Skeletal muscle tissue (tissue), 4 donors: ENCODE data around the gene FASTKD2. TPM values are rescaled to one million over a fixed set of nuclear protein-coding genes. Genes with fewer than 3 reads are reported as not detected.
A peak's percentile ranks its signal among the peaks of the same experiment; 100 is the strongest.

Experiments used
- H3K27ac ChIP-seq: one replicate; pipeline ENCODE4 v1.7.0; 2013; ENCODE audit warnings: mild to moderate bottlenecking, low read depth, low read length, inconsistent platforms
- H3K27me3 ChIP-seq, 3 donors: one replicate each; pipeline ENCODE4 v1.7.0; 2013; ENCODE audit warnings: low read length in 3 of 3; ENCODE audit not compliant: control insufficient read depth in 3 of 3, insufficient read depth in 3 of 3
- H3K36me3 ChIP-seq, 3 donors: one replicate each; pipeline ENCODE4 v1.7.0; 2013; ENCODE audit warnings: low read length in 3 of 3; ENCODE audit not compliant: control insufficient read depth in 3 of 3, insufficient read depth in 3 of 3
- H3K4me1 ChIP-seq, 3 donors: one replicate each; pipeline ENCODE4 v1.7.0; 2013; ENCODE audit warnings: low read length in 3 of 3, mild to moderate bottlenecking in 3 of 3; ENCODE audit not compliant: control insufficient read depth in 3 of 3, insufficient read depth in 3 of 3
- H3K4me3 ChIP-seq, 3 donors: one replicate each; pipeline ENCODE4 v1.7.0; 2013; ENCODE audit warnings: low read length in 3 of 3
- H3K9ac ChIP-seq, 3 donors: one replicate each; pipeline ENCODE4 v1.7.0; 2013; ENCODE audit warnings: low read length in 3 of 3, mild to moderate bottlenecking in 3 of 3, moderate library complexity in 2 of 3, low read depth in 1 of 3
- H3K9me3 ChIP-seq, 3 donors: one replicate each; pipeline ENCODE4 v1.7.0; 2013; ENCODE audit warnings: low read length in 3 of 3; ENCODE audit not compliant: control insufficient read depth in 3 of 3
- total RNA-seq: library from RNA; depleted of rRNA; stranded (reverse); fragments of >200 nt; gene quantifications from one replicate; pipeline ENCODE4 v1.2.3, GENCODE V29; 2014
- donor health status: Osteomylitis.

The FASTKD2 gene
- 35.0 TPM for total RNA-seq

DNA sequence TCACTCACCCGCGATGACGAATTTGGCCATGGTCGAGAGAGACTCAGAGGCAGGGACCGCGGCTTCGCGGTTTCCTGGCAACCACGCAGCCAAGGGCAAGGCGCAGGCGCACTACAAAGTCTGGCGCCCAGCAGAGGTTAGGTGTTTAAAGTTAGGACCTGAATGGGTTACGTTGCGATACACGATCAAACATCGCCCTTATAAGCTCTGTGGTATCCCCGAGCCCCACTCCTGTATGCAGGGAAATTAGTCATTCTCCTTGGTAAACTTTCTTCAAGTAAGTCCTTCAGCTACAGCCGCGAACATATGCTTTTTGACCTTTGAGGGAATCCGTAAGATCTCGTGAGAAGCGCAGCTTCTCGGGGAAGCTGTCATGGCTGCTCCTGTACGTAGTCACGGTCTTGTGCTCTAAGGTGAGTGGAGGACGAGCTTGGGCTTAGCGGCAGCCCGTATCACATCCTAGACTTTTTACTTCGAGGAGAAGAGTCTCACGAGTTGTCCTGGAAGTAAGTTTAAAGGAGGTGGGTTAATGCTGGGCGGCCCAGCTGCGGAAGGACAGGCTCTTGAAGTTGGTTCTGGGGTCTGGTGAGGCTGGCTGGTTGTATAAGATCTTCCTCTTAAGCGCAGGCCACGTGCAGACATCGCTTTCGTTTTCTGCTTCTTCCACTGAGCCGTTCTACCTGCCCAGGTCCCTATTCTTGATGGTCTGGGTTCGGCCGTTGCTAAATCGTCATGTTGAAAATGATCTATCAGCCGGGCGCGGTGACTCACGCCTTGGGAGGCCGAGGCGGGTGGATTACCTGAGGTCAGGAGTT is at the start of gene FASTKD2, which contains the start of gene MDH1B:
Gene FASTKD2 (plus strand): TSS at position 365 of the 815 bp plus-strand sequence. CDS start 1,088 bp downstream, outside the sequence.
Gene MDH1B (minus strand): TSS at position 87 of the 815 bp plus-strand sequence. CDS start 57 bp downstream, at position 30.
- H3K4me1 ChIP-seq = peaks cover 13 to 22% (median 16%) of the 10 kb centered on the region in 3 donors

GRCh38 chr2:206716623-206717022 is 48.8 kb upstream of the FASTKD2 start:
- H3K27ac ChIP-seq = no peak overlapping the region
- no peaks in the 10 kb centered on the region for H3K9me3 ChIP-seq
- H3K4me1 ChIP-seq = no peaks in the 10 kb centered on the region
- no peak overlapping the region for H3K4me3 ChIP-seq
- H3K27me3 ChIP-seq = no peaks in the 10 kb centered on the region
- H3K9ac ChIP-seq = no peak overlapping the region
- no peaks in the 10 kb centered on the region for H3K36me3 ChIP-seq

More for the DNA sequence above, at the start of gene FASTKD2, which contains the start of gene MDH1B:
- Histone ChIP-seq H3K9me3 (no peaks in the 10 kb centered on the region), H3K9ac (peak within 1 kb of the TSS; percentile 91 to 94 (median 93)), H3K27ac (peak within 1 kb of the TSS; percentile 93), H3K4me3 (peak within 1 kb of the TSS; percentile 76 to 99 (median 96)), H3K27me3 (no peaks in the 10 kb centered on the region), H3K36me3 (peaks cover 0 to 16% (median 15%) of the 10 kb centered on the region in 3 donors)

DNA sequence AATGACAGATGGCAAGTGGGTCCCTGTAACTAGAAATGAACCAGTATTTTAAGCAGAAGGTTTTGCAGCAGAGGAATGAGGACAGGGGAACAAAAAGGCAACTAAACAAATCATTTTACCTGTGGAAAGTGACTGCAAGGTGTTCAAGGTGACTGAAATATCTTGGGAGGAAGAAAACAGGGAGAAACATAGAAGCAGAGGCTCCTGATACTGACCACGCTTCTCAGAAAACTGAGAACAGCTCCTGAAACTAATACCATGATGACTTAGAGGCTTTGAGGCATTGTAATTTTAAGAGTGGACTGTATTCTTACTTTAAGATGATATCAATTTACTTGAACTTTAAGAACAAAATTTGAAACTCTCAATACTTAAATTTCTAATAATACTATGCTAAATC is 47.1 kb upstream of the FASTKD2 start, which contains the start of gene DYTN:
Gene DYTN (minus strand): TSS at position 101 of the 400 bp plus-strand sequence. CDS start 117 bp downstream, outside the sequence.
- Histone ChIP-seq H3K36me3 (no peaks in the 10 kb centered on the region), H3K27me3 (no peaks in the 10 kb centered on the region), H3K4me3 (no peak within 1 kb of the TSS), H3K9ac (no peak within 1 kb of the TSS), H3K27ac (no peak within 1 kb of the TSS), H3K9me3 (no peaks in the 10 kb centered on the region), H3K4me1 (no peaks in the 10 kb centered on the region)

- H3K9me3 ChIP-seq = no peaks in the 10 kb centered on the region
- no peaks in the 10 kb centered on the region for H3K27me3 ChIP-seq
- no peak overlapping the region for H3K9ac ChIP-seq
- no peak overlapping the region for H3K4me3 ChIP-seq
- no peaks in the 10 kb centered on the region for H3K4me1 ChIP-seq
- H3K27ac ChIP-seq = no peak overlapping the region
- H3K36me3 ChIP-seq = no peaks in the 10 kb centered on the region
Observed at GRCh38 chr2:206721256-206721920, 44.0 kb upstream of the FASTKD2 start.

GRCh38 chr2:206723288-206723687 is 42.1 kb upstream of the FASTKD2 start:
- Histone ChIP-seq H3K27me3 (no peaks in the 10 kb centered on the region), H3K9me3 (no peaks in the 10 kb centered on the region)

GRCh38 chr2:206727287-206727686 is 38.1 kb upstream of the FASTKD2 start:
- Histone ChIP-seq H3K9ac (no peak overlapping the region), H3K27me3 (peaks cover 0 to 2% (median 0%) of the 10 kb centered on the region in 3 donors), H3K36me3 (no peaks in the 10 kb centered on the region), H3K4me1 (no peaks in the 10 kb centered on the region), H3K27ac (no peak overlapping the region), H3K9me3 (no peaks in the 10 kb centered on the region), H3K4me3 (no peak overlapping the region)

More at GRCh38 chr2:206723288-206723687, 42.1 kb upstream of the FASTKD2 start:
- Histone ChIP-seq H3K9ac (no peak overlapping the region), H3K27ac (no peak overlapping the region), H3K4me3 (no peak overlapping the region), H3K4me1 (no peaks in the 10 kb centered on the region), H3K36me3 (no peaks in the 10 kb centered on the region)

GRCh38 chr2:206728277-206729199 is 36.9 kb upstream of the FASTKD2 start:
- no peak overlapping the region for H3K9ac ChIP-seq
- H3K27me3 ChIP-seq = peaks cover 0 to 2% (median 0%) of the 10 kb centered on the region in 3 donors
- no peaks in the 10 kb centered on the region for H3K36me3 ChIP-seq
- no peak overlapping the region for H3K27ac ChIP-seq
- H3K4me1 ChIP-seq = no peaks in the 10 kb centered on the region
- no peak overlapping the region for H3K4me3 ChIP-seq
- H3K9me3 ChIP-seq = no peaks in the 10 kb centered on the region

DNA sequence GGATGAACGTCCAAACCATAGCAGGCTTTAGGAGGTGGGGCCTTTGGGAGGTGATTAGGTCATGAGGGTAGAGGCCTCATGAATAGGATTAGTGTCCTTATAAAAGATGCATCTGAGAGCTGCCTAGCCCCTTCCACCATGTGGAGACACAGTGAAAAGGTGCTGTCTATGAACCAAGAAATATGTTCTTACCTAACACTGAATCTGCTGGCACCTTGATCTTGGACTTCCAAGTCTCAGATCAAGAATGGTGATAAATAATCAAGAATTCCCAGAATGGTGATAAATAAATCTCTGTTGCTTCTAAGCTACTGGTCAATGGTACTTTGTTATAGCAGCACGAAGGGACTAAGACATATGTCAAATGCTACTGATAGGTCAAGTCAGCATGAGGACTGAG is 32.1 kb upstream of the FASTKD2 start:
- no peak overlapping the region for H3K27ac ChIP-seq
- no peak overlapping the region for H3K4me3 ChIP-seq
- no peaks in the 10 kb centered on the region for H3K4me1 ChIP-seq
- no peaks in the 10 kb centered on the region for H3K9me3 ChIP-seq
- H3K27me3 ChIP-seq = peaks cover 0 to 2% (median 0%) of the 10 kb centered on the region in 3 donors
- H3K9ac ChIP-seq = no peak overlapping the region
- H3K36me3 ChIP-seq = no peaks in the 10 kb centered on the region

DNA sequence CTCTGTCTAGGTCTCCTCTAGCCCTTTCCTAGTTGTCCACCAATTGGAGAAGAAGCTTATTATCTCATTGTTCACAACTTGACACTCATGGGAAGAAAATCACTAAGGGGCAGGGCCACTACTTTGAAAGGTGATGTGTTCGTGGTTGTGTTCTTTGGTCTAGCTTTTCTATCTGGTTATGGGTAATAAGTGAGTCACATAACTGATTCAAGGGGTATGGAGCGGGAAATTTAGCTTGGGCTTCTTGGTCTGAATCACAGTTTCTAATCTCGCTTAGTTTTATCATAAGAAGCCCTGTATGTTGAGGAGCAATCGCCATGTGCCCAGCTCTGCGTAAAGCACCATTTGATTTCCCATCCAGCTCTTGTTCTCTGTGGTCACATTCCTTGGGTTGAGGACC is 28.5 kb upstream of the FASTKD2 start:
- no peak overlapping the region for H3K9ac ChIP-seq
- H3K27me3 ChIP-seq = no peaks in the 10 kb centered on the region
- H3K27ac ChIP-seq = no peak overlapping the region
- no peaks in the 10 kb centered on the region for H3K4me1 ChIP-seq
- no peaks in the 10 kb centered on the region for H3K36me3 ChIP-seq
- no peak overlapping the region for H3K4me3 ChIP-seq
- H3K9me3 ChIP-seq = no peaks in the 10 kb centered on the region
